GM19238 (cell line): ENCODE data around the gene ADGRG7.

Experiments
- DNase-seq: peaks from one replicate; pipeline ENCODE4 v3.0.0; 2011; ENCODE audit warnings: low spot score; ENCODE audit not compliant: insufficient read length

Gene ADGRG7

GRCh38 chr3:100737334-100737733 lies 127.9 kb downstream of the ADGRG7 start:
- no peak for DNase-seq

DNA sequence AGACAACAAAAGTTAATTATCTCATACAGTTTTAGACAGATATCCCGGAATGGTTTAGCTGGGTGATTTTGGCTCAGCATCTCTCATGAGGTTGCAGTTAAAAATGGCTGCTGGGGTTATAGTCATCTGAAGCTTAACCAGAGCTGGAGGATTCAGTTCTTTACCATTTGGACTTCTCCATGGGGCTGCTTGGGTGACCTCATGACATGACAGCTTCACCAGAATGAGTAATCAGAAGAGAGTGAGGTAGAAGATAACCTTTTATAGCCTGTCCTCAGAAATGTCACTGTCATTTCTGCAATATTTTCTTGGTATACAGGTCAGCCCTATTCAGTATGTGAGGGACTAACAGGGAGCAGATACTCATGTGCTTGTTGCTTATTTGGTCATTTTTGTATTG lies 130.8 kb downstream of the ADGRG7 start:
- DNase-seq: no peak

- no peak for DNase-seq
These were observed 134.1 kb downstream of the ADGRG7 start for GRCh38 chr3:100743535-100743934.

DNA sequence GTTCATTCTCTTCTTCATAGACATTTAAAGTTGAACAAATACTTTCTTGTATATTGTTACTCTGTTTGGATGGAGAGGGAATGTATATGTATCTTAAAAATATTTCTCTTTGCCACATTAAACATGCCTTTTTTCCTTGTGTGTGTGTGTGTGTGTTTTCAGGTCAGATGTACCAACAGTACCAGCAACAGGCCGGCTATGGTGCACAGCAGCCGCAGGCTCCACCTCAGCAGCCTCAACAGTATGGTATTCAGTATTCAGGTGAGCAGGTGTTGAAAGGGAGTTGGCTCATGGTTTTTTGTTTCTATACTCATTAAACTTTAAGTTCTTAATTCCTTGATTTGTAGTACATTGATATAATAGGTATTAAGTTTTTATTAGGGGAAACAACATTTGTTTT lies 135.3 kb downstream of the ADGRG7 start:
- no peak for DNase-seq
